ENCODE results near the gene PRRT1B. TPM values are rescaled to one million over a fixed set of nuclear protein-coding genes. Genes with fewer than 3 reads are reported as not detected.
"Not testable (repeated sequence)": the region's sequence is repeated elsewhere in the genome, so short reads cannot be mapped to it uniquely, and the experiment has no call there.

PRRT1B gene
- total and polyA plus RNA-seq, 2 donors (not counting 1 experiment from before 2014, with no cell fraction given): not detected

- Histone ChIP-seq H4K20me1 (ENCODE audit: control insufficient read depth, extremely low read depth, insufficient read depth, low read length) (no peaks in the 10 kb centered on the region), H3K9me3 (ENCODE audit: control insufficient read depth, insufficient read depth, low read depth, low read length) (no peaks in the 10 kb centered on the region), H3K27ac (ENCODE audit: insufficient read depth, low read length) (no peak overlapping the region), H3K9ac (ENCODE audit: insufficient read depth, low read length) (no peak overlapping the region), H3K36me3 (ENCODE audit: control insufficient read depth, insufficient read depth, low read length) (no peaks in the 10 kb centered on the region), H2AFZ (ENCODE audit: low read length) (no peak overlapping the region), H3K4me1 (ENCODE audit: control insufficient read depth, extremely low read depth, insufficient read depth, low read length) (no peaks in the 10 kb centered on the region), H3K27me3 (ENCODE audit: control insufficient read depth, insufficient read depth, low read length) (peaks cover 33% of the 10 kb centered on the region), H3K79me2 (ENCODE audit: control insufficient read depth, insufficient read depth, low read length) (no peaks in the 10 kb centered on the region), H3K4me2 (ENCODE audit: extremely low read depth, insufficient read depth, low read length) (no peak overlapping the region), H3K4me3 (replicated peaks in 1 of 4; ENCODE audit: control extremely low read depth in 1 of 4, insufficient read depth in 1 of 4, low read depth in 3 of 4, low read length in 4 of 4) (no peak overlapping the region)
- TF ChIP-seq EZH2 (IDR thresholded peaks at IDR 0.05; ENCODE audit: low read length, missing control alignments): no peak
- TF ChIP-seq CTCF (conservative IDR thresholded peaks at IDR 0.05 in 1 of 2, IDR thresholded peaks at IDR 0.05 in 1 of 2; ENCODE audit: low read depth in 1 of 2, low read length in 2 of 2): no peak
- no peak for DNase-seq (ENCODE audit: low read depth in 2 of 2)
These were observed 2.2 kb upstream of the PRRT1B start for GRCh38 chr9:131543141-131543540.

- peaks cover 32% of the 10 kb centered on the region for H3K27me3 ChIP-seq (ENCODE audit: control insufficient read depth, insufficient read depth, low read length)
- no peak overlapping the region for H3K4me3 ChIP-seq (replicated peaks in 1 of 4; ENCODE audit: control extremely low read depth in 1 of 4, insufficient read depth in 1 of 4, low read depth in 3 of 4, low read length in 4 of 4)
- H3K4me2 ChIP-seq (ENCODE audit: extremely low read depth, insufficient read depth, low read length): no peak overlapping the region
- no peak overlapping the region for H3K27ac ChIP-seq (ENCODE audit: insufficient read depth, low read length)
- H3K9ac ChIP-seq (ENCODE audit: insufficient read depth, low read length): no peak overlapping the region
- no peaks in the 10 kb centered on the region for H3K4me1 ChIP-seq (ENCODE audit: control insufficient read depth, extremely low read depth, insufficient read depth, low read length)
- no peaks in the 10 kb centered on the region for H3K79me2 ChIP-seq (ENCODE audit: control insufficient read depth, insufficient read depth, low read length)
- no peaks in the 10 kb centered on the region for H4K20me1 ChIP-seq (ENCODE audit: control insufficient read depth, extremely low read depth, insufficient read depth, low read length)
- H3K9me3 ChIP-seq (ENCODE audit: control insufficient read depth, insufficient read depth, low read depth, low read length): no peaks in the 10 kb centered on the region
- DNase-seq (ENCODE audit: low read depth in 2 of 2): no peak
- no peaks in the 10 kb centered on the region for H3K36me3 ChIP-seq (ENCODE audit: control insufficient read depth, insufficient read depth, low read length)
- H2AFZ ChIP-seq (ENCODE audit: low read length): no peak overlapping the region
- TF ChIP-seq CTCF (conservative IDR thresholded peaks at IDR 0.05 in 1 of 2, IDR thresholded peaks at IDR 0.05 in 1 of 2; ENCODE audit: low read depth in 1 of 2, low read length in 2 of 2): no peak
- TF ChIP-seq EZH2 (IDR thresholded peaks at IDR 0.05; ENCODE audit: low read length, missing control alignments): no peak
These were observed 538 bp downstream of the PRRT1B start for GRCh38 chr9:131545786-131546335.

- Histone ChIP-seq H3K27ac (ENCODE audit: insufficient read depth, low read length) (no peak overlapping the region), H3K36me3 (ENCODE audit: control insufficient read depth, insufficient read depth, low read length) (no peaks in the 10 kb centered on the region), H3K9ac (ENCODE audit: insufficient read depth, low read length) (no peak overlapping the region), H3K4me3 (replicated peaks in 1 of 4; ENCODE audit: control extremely low read depth in 1 of 4, insufficient read depth in 1 of 4, low read depth in 3 of 4, low read length in 4 of 4) (peak overlapping the region in 3 of 4 experiments; percentile 10 to 43 (median 24)), H3K4me1 (ENCODE audit: control insufficient read depth, extremely low read depth, insufficient read depth, low read length) (no peaks in the 10 kb centered on the region), H3K27me3 (ENCODE audit: control insufficient read depth, insufficient read depth, low read length) (peaks cover 32% of the 10 kb centered on the region), H3K9me3 (ENCODE audit: control insufficient read depth, insufficient read depth, low read depth, low read length) (no peaks in the 10 kb centered on the region), H2AFZ (ENCODE audit: low read length) (no peak overlapping the region), H3K4me2 (ENCODE audit: extremely low read depth, insufficient read depth, low read length) (peak overlapping the region; percentile 54), H4K20me1 (ENCODE audit: control insufficient read depth, extremely low read depth, insufficient read depth, low read length) (no peaks in the 10 kb centered on the region), H3K79me2 (ENCODE audit: control insufficient read depth, insufficient read depth, low read length) (no peaks in the 10 kb centered on the region)
- peak in 1 of 2 donors; percentile 18 for TF ChIP-seq CTCF (conservative IDR thresholded peaks at IDR 0.05 in 1 of 2, IDR thresholded peaks at IDR 0.05 in 1 of 2; ENCODE audit: low read depth in 1 of 2, low read length in 2 of 2)
- peak; percentile 70 for TF ChIP-seq EZH2 (IDR thresholded peaks at IDR 0.05; ENCODE audit: low read length, missing control alignments)
- DNase-seq (ENCODE audit: low read depth in 2 of 2): peak in 1 of 2 donors; percentile 18
These were observed 1.2 kb downstream of the PRRT1B start for GRCh38 chr9:131546336-131547084.

- H3K4me2 ChIP-seq (ENCODE audit: extremely low read depth, insufficient read depth, low read length); H3K4me1 ChIP-seq (ENCODE audit: control insufficient read depth, extremely low read depth, insufficient read depth, low read length); H3K27ac ChIP-seq (ENCODE audit: insufficient read depth, low read length); H3K79me2 ChIP-seq (ENCODE audit: control insufficient read depth, insufficient read depth, low read length); H3K9me3 ChIP-seq (ENCODE audit: control insufficient read depth, insufficient read depth, low read depth, low read length); H3K4me3 ChIP-seq (replicated peaks in 1 of 4; ENCODE audit: control extremely low read depth in 1 of 4, insufficient read depth in 1 of 4, low read depth in 3 of 4, low read length in 4 of 4); DNase-seq (ENCODE audit: low read depth in 2 of 2); H3K9ac ChIP-seq (ENCODE audit: insufficient read depth, low read length); H3K36me3 ChIP-seq (ENCODE audit: control insufficient read depth, insufficient read depth, low read length); H4K20me1 ChIP-seq (ENCODE audit: control insufficient read depth, extremely low read depth, insufficient read depth, low read length); H2AFZ ChIP-seq (ENCODE audit: low read length): not testable (repeated sequence)
- peaks cover 35% of the 10 kb centered on the region for H3K27me3 ChIP-seq (ENCODE audit: control insufficient read depth, insufficient read depth, low read length)
These were observed 3.9 kb downstream of the PRRT1B start for GRCh38 chr9:131549186-131549585.

Data from fibroblast of lung (primary cell).